K562 (cell line): Measurements from ENCODE around the gene SORCS2. TPM values are rescaled to one million over a fixed set of nuclear protein-coding genes. Genes with fewer than 3 reads are reported as not detected.
A peak's percentile ranks its signal among the peaks of the same experiment; 100 is the strongest.

Experiments used
- ATAC-seq: fragments of 200-7000 bp; cut with Tn5 transposase; 3 replicates; pipeline ENCODE4 v1.9.1; 2020; ENCODE audit warnings: moderate library complexity
- BruUV-seq: library from RNA; stranded (reverse); fragments of 400-500 nt; replicated peaks from 2 replicates; lab custom pipeline; 2021; lab: Mats Ljungman, UMichigan
- CTCF ChIA-PET: fragments of 300-600 bp; formaldehyde crosslinking; extraction: SDS; loops from one replicate; lab custom pipeline; 2021; ENCODE audit warnings: low intra/inter-chr PET ratio; lab: Yijun Ruan, JAX
- POLR2A ChIA-PET: fragments of 300-600, 350-650 bp; sonication (Branson Sonifier 250); formaldehyde crosslinking; extraction: SDS; loops from one replicate; lab custom pipeline; 2021; ENCODE audit warnings: antibody characterized with exemption, inconsistent platforms; lab: Yijun Ruan, JAX
- DNase-seq, 4 experiments: peaks; one replicate each; pipeline versions ENCODE4 v3.0.0 to v3.0.0-alpha.2; 2011 to 2018; ENCODE audit warnings: low spot score in 3 of 4, mixed read lengths in 3 of 4; ENCODE audit errors: extremely low read depth in 1 of 4
- FAIRE-seq: peaks from 2 replicates; lab custom pipeline; 2011; peaks lifted over from hg19 to GRCh38; lab: Jason Lieb, UNC
- H2AFZ ChIP-seq: 2 replicates; pipeline ENCODE4 v1.6.0; 2011; ENCODE audit warnings: low read depth, low read length, control low read depth, inconsistent platforms
- H3K27ac ChIP-seq: fragments of 200-600 bp; 3 replicates; pipeline ENCODE4 v1.8.0; 2011; ENCODE audit warnings: low read depth, mild to moderate bottlenecking, control low read depth, inconsistent platforms, low read length, moderate library complexity, mixed read lengths; ENCODE audit errors: extremely low read depth
- H3K27me3 ChIP-seq, 2 experiments: fragments of 300-600 bp in 1 of 2; 2 replicates in 1 of 2; 3 replicates in 1 of 2; pipeline versions ENCODE4 v1.6.0 to v1.8.0; 2011; ENCODE audit warnings: inconsistent platforms in 2 of 2, low read length in 2 of 2, mild to moderate bottlenecking in 1 of 2, mixed read lengths in 1 of 2, moderate library complexity in 1 of 2; ENCODE audit not compliant: control insufficient read depth in 2 of 2, insufficient read depth in 2 of 2
- H3K36me3 ChIP-seq: fragments of 300-600 bp; 3 replicates; pipeline ENCODE4 v1.8.0; 2011; ENCODE audit warnings: mild to moderate bottlenecking, low read length, inconsistent platforms; ENCODE audit not compliant: control insufficient read depth, insufficient read depth
- H3K4me1 ChIP-seq, 2 experiments: fragments of 200-600 bp in 1 of 2; replicated peaks in 1 of 2; 2 replicates in 1 of 2; 3 replicates in 1 of 2; pipeline versions ENCODE4 v1.5.1 to v1.8.0; 2011; ENCODE audit warnings: inconsistent platforms in 2 of 2, low read length in 2 of 2, mild to moderate bottlenecking in 1 of 2, mixed read lengths in 1 of 2, moderate library complexity in 1 of 2; ENCODE audit not compliant: control insufficient read depth in 2 of 2, insufficient read depth in 2 of 2
- H3K4me2 ChIP-seq: 2 replicates; pipeline ENCODE4 v1.6.1; 2011; ENCODE audit warnings: low read length, control low read depth, inconsistent platforms, mixed read lengths; ENCODE audit not compliant: insufficient read depth
- H3K4me3 ChIP-seq: fragments of 200-600 bp; sonication (generic), shearing (Covaris generic); 2 replicates; pipeline ENCODE4 v1.5.1; 2016; ENCODE audit warnings: control low read depth, inconsistent platforms
- H3K79me2 ChIP-seq: fragments of 200-600 bp; 3 replicates; pipeline ENCODE4 v1.8.0; 2011; ENCODE audit warnings: low read length, inconsistent platforms; ENCODE audit not compliant: control insufficient read depth, insufficient read depth
- H3K9ac ChIP-seq, 2 experiments: 2 replicates each; pipeline versions ENCODE4 v1.6.0 to v1.6.1; 2011; ENCODE audit warnings: low read depth in 2 of 2, low read length in 2 of 2, control low read depth in 1 of 2, inconsistent platforms in 1 of 2, mild to moderate bottlenecking in 1 of 2, mixed read lengths in 1 of 2; ENCODE audit not compliant: insufficient read depth in 1 of 2
- H3K9me1 ChIP-seq: one replicate; pipeline ENCODE4 v1.6.0; 2011; ENCODE audit warnings: inconsistent platforms, mild to moderate bottlenecking, low read length, moderate library complexity; ENCODE audit not compliant: control insufficient read depth, insufficient read depth
- H3K9me3 ChIP-seq: replicated peaks from 2 replicates; pipeline ENCODE4 v1.5.1; 2011; ENCODE audit warnings: low read depth, low read length, inconsistent platforms; ENCODE audit not compliant: control insufficient read depth, insufficient read depth
- H4K20me1 ChIP-seq: replicated peaks from 2 replicates; pipeline ENCODE4 v1.6.1; 2011; ENCODE audit warnings: low read length, inconsistent platforms, mixed read lengths; ENCODE audit not compliant: control insufficient read depth, insufficient read depth
- PTRF ChIP-seq: fragments of 450-650 bp; IDR thresholded peaks from 2 replicates; pipeline ENCODE4 v1.6.1; 2016; ENCODE audit warnings: mild to moderate bottlenecking, missing genetic modification characterization, missing compliant biosample characterization
- RAD21 ChIP-seq, 2 experiments: fragments of 250-450 bp in 1 of 2; fragments of 450-650 bp in 1 of 2; sonication (Bioruptor Pico) in 1 of 2; formaldehyde crosslinking in 1 of 2; IDR thresholded peaks in 1 of 2; conservative IDR thresholded peaks in 1 of 2; 2 replicates each; pipeline versions ENCODE4 v1.4.0 to v1.8.0; 2020 to 2022; ENCODE audit warnings: mild to moderate bottlenecking in 2 of 2, moderate library complexity in 1 of 2
- WGBS: fragments of 100-300 bp; shearing (Covaris generic); methylation state at CpG from one replicate; pipeline ENCODE4 v1.1.6; 2016; ENCODE audit warnings: low coverage, mixed read lengths; ENCODE audit not compliant: insufficient coverage; ENCODE audit errors: missing lambda C conversion rate; 5-methylcytosine and 5-hydroxymethylcytosine counted together
- in situ Hi-C: fragments of 300-500 bp; cut with MboI; formaldehyde crosslinking; loops from 4 replicates; pipeline ENCODE4 v1.15.0; 2018; ENCODE audit warnings: inconsistent platforms, mixed read lengths
- intact Hi-C: fragments of 100-400 bp; cut with micrococcal nuclease; formaldehyde crosslinking; loops from 2 replicates; pipeline ENCODE4 v1.14.2; 2022
- polyA plus RNA-seq, 8 experiments: library from polyadenylated mRNA; depleted of rRNA in 4 of 8; stranded (reverse) in 5 of 8; unstranded in 3 of 8; fragments of >200 nt; fragmentation: Nextera tagmentation in 2 of 8; fragmentation: Illumina TruSeq in 1 of 8; extraction: Ambion mirVana in 2 of 8; extraction: Trizol in 1 of 8; gene quantifications; 2 replicates each; pipeline versions ENCODE4 v1.2.1 to v1.2.3, GENCODE V29; 2011 to 2014; ENCODE audit warnings: inconsistent platforms in 1 of 8, missing spikeins in 1 of 8
- total RNA-seq, 7 experiments: library from RNA; depleted of rRNA in 6 of 7; stranded (reverse); fragments of >200 nt in 6 of 7; fragmentation: Illumina TruSeq in 2 of 7; extraction: Trizol in 2 of 7; gene quantifications; 2 replicates each; pipeline versions ENCODE4 v1.2.1 to v1.2.3, GENCODE V29; 2011 to 2021; ENCODE audit warnings: low replicate concordance in 1 of 7
- TF ChIP-seq, protein P1 (sequence below), 3 experiments: IDR thresholded peaks in 2 of 3; conservative IDR thresholded peaks in 1 of 3; 2 replicates each; pipeline ENCODE4 v1.5.1; 2011 to 2012; ENCODE audit warnings: low read length in 3 of 3, mild to moderate bottlenecking in 3 of 3, control low read depth in 2 of 3, improper control_type of control experiment in 1 of 3, inconsistent platforms in 1 of 3, low read depth in 1 of 3, mixed read lengths in 1 of 3, moderate library complexity in 1 of 3; ENCODE audit not compliant: insufficient read depth in 2 of 3

The SORCS2 gene
- total and polyA plus RNA-seq, 9 of the 15 experiments (the other 6 are each of a cell fraction or from before 2014, with no cell fraction given), result not detected

DNA sequence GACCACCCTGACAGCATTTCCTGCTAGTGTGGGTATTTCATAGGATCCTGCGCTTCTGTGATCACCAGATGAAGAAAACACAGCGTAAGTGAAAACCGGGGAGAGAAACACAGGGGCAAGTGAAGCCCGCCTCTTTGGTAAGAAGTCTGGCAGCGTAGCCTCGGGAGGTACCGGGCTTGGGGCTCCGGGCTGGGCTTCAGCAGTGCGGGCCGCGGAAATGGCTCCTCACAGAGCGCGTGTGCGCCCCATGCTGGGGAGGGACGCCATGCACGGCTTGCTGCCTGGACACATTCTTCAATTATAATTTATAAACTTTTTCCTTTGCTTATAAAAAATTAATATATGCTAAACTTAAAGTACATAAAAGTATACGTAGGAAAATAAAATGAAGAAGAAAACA lies 595.9 kb downstream of the SORCS2 start:
- POLR2A ChIA-PET, result no interaction called here
- intact Hi-C loops, result no loop called here
- ATAC-seq, result peak; percentile 56; the same call in 1 of the 3 replicates

More for the DNA sequence above, 595.9 kb downstream of the SORCS2 start:
- Histone ChIP-seq H3K9ac (no peak overlapping the region), H3K9me1 (no peaks in the 10 kb centered on the region), H2AFZ (no peak overlapping the region), H3K4me1 (no peaks in the 10 kb centered on the region; a peak in 1 of 5 replicates), H3K4me2 (no peak overlapping the region), H3K27ac (no peak overlapping the region), H3K27me3 (peaks cover 19 to 40% of the 10 kb centered on the region in 2 experiments; a peak in 4 of 5 replicates), H3K36me3 (no peaks in the 10 kb centered on the region), H3K79me2 (no peaks in the 10 kb centered on the region), H3K4me3 (no peak overlapping the region), H3K9me3 (no peaks in the 10 kb centered on the region), H4K20me1 (no peaks in the 10 kb centered on the region; the same call in 1 of the 2 replicates)
- no TSS peak for BruUV-seq
- in situ Hi-C loops, result no loop called here
- no peak for FAIRE-seq
- TF ChIP-seq RAD21 (CRISPR knock-in tag; conservative IDR thresholded peaks at IDR 0.05 in 1 of 2, IDR thresholded peaks at IDR 0.05 in 1 of 2) (peak in 1 of 2 experiments; percentile 30; a peak in 2 of 4 replicates), PTRF (no peak)
- TF ChIP-seq, protein P1, sequence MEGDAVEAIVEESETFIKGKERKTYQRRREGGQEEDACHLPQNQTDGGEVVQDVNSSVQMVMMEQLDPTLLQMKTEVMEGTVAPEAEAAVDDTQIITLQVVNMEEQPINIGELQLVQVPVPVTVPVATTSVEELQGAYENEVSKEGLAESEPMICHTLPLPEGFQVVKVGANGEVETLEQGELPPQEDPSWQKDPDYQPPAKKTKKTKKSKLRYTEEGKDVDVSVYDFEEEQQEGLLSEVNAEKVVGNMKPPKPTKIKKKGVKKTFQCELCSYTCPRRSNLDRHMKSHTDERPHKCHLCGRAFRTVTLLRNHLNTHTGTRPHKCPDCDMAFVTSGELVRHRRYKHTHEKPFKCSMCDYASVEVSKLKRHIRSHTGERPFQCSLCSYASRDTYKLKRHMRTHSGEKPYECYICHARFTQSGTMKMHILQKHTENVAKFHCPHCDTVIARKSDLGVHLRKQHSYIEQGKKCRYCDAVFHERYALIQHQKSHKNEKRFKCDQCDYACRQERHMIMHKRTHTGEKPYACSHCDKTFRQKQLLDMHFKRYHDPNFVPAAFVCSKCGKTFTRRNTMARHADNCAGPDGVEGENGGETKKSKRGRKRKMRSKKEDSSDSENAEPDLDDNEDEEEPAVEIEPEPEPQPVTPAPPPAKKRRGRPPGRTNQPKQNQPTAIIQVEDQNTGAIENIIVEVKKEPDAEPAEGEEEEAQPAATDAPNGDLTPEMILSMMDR (IDR thresholded peaks at IDR 0.05 in 2 of 3, conservative IDR thresholded peaks at IDR 0.05 in 1 of 3; ENCODE audit: insufficient read depth in 2 of 3, low read depth in 1 of 3, low read length in 3 of 3), result 0 out of 6 replicates have a peak, but pooled peaks of 2 of the 3 experiments have one; percentile 14 to 21
- CTCF ChIA-PET, result no interaction called here
- 7% methylated on average over 17 of the region's 17 CpGs for WGBS
- DNase-seq, result peak in 2 of 4 experiments; percentile 24
